HEK293 (cell line): ENCODE results near the gene OR5L2.
"Not testable (repeated sequence)": the region's sequence is repeated elsewhere in the genome, so short reads cannot be mapped to it uniquely, and the experiment has no call there.

Experiments used
- KLF8 ChIP-seq: fragments of 450-650 bp; formaldehyde crosslinking; IDR thresholded peaks from 2 replicates; pipeline ENCODE4 v1.5.1; 2016; ENCODE audit warnings: missing biosample characterization, missing genetic modification characterization
- SP2 ChIP-seq: fragments of 450-650 bp; formaldehyde crosslinking; IDR thresholded peaks from 2 replicates; pipeline ENCODE4 v1.5.1; 2016; ENCODE audit warnings: missing biosample characterization, missing genetic modification characterization
- SP7 ChIP-seq: fragments of 450-650 bp; formaldehyde crosslinking; IDR thresholded peaks from 2 replicates; pipeline ENCODE4 v1.5.1; 2016; ENCODE audit warnings: missing biosample characterization, missing genetic modification characterization
- TRIM28 ChIP-seq: IDR thresholded peaks from 2 replicates; pipeline ENCODE4 v1.6.1; 2011; ENCODE audit warnings: low read length, control low read depth, borderline replicate concordance
- YY2 ChIP-seq: fragments of 450-650 bp; formaldehyde crosslinking; IDR thresholded peaks from 2 replicates; pipeline ENCODE4 v1.5.1; 2016; ENCODE audit warnings: missing biosample characterization, missing genetic modification characterization
- ZFP37 ChIP-seq: fragments of 450-650 bp; formaldehyde crosslinking; IDR thresholded peaks from 2 replicates; pipeline ENCODE4 v1.5.1; 2016; ENCODE audit warnings: missing biosample characterization, missing genetic modification characterization
- ZNF2 ChIP-seq: fragments of 450-650 bp; formaldehyde crosslinking; IDR thresholded peaks from 2 replicates; pipeline ENCODE4 v1.5.1; 2016; ENCODE audit warnings: missing biosample characterization, missing genetic modification characterization
- ZNF335 ChIP-seq: fragments of 450-650 bp; formaldehyde crosslinking; conservative IDR thresholded peaks from 2 replicates; pipeline ENCODE4 v1.5.1; 2016; ENCODE audit warnings: missing biosample characterization, missing genetic modification characterization
- ZNF623 ChIP-seq: fragments of 450-650 bp; formaldehyde crosslinking; IDR thresholded peaks from 2 replicates; pipeline ENCODE4 v1.5.1; 2016; ENCODE audit warnings: missing biosample characterization, missing genetic modification characterization
- ZNF776 ChIP-seq: fragments of 450-650 bp; formaldehyde crosslinking; IDR thresholded peaks from 2 replicates; pipeline ENCODE4 v1.5.0; 2017; ENCODE audit warnings: missing biosample characterization, missing genetic modification characterization, borderline replicate concordance
- TF ChIP-seq, protein P1 (sequence below): fragments of 450-650 bp; formaldehyde crosslinking; IDR thresholded peaks from 2 replicates; pipeline ENCODE4 v1.5.1; 2016; ENCODE audit warnings: missing biosample characterization, missing genetic modification characterization
- TF ChIP-seq, protein P2 (sequence below): fragments of 450-650 bp; IDR thresholded peaks from 2 replicates; pipeline ENCODE4 v1.5.1; 2018; ENCODE audit warnings: missing biosample characterization, missing genetic modification characterization
- TF ChIP-seq, protein P3 (sequence below): fragments of 450-650 bp; formaldehyde crosslinking; IDR thresholded peaks from 2 replicates; pipeline ENCODE4 v1.5.1; 2017; ENCODE audit warnings: missing biosample characterization, missing genetic modification characterization

DNA sequence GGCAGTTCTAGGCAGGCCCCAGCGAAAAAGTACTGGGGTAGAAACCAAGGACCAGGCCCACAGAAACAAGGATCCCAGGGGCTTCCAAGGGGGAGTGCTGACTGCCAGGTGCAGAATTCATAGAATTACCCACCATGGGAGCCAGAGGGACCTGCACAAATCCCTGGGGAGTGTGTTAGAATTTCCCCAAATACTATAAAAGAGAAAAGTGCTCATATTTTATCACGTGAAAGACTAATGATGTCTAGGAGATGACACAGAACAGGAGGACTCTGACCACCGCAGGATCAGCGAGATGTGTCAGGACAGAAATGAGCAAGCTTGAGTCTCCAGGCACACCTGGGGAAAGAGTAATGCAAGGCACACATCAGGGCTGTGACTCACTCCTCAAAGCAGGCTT lies 40.3 kb downstream of the OR5L2 start:
- TF ChIP-seq ZNF2 (tag by site-specific recombination); ZNF335 (tag by site-specific recombination); YY2; ZNF623 (tag by site-specific recombination); KLF8; ZFP37 (tag by site-specific recombination); TRIM28; SP7 (tag by site-specific recombination); ZNF776 (tag by site-specific recombination); SP2 (tag by site-specific recombination): not testable (repeated sequence)
- TF ChIP-seq, protein P1, sequence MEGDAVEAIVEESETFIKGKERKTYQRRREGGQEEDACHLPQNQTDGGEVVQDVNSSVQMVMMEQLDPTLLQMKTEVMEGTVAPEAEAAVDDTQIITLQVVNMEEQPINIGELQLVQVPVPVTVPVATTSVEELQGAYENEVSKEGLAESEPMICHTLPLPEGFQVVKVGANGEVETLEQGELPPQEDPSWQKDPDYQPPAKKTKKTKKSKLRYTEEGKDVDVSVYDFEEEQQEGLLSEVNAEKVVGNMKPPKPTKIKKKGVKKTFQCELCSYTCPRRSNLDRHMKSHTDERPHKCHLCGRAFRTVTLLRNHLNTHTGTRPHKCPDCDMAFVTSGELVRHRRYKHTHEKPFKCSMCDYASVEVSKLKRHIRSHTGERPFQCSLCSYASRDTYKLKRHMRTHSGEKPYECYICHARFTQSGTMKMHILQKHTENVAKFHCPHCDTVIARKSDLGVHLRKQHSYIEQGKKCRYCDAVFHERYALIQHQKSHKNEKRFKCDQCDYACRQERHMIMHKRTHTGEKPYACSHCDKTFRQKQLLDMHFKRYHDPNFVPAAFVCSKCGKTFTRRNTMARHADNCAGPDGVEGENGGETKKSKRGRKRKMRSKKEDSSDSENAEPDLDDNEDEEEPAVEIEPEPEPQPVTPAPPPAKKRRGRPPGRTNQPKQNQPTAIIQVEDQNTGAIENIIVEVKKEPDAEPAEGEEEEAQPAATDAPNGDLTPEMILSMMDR (tag by site-specific recombination) = not testable (repeated sequence)
- TF ChIP-seq, protein P2, sequence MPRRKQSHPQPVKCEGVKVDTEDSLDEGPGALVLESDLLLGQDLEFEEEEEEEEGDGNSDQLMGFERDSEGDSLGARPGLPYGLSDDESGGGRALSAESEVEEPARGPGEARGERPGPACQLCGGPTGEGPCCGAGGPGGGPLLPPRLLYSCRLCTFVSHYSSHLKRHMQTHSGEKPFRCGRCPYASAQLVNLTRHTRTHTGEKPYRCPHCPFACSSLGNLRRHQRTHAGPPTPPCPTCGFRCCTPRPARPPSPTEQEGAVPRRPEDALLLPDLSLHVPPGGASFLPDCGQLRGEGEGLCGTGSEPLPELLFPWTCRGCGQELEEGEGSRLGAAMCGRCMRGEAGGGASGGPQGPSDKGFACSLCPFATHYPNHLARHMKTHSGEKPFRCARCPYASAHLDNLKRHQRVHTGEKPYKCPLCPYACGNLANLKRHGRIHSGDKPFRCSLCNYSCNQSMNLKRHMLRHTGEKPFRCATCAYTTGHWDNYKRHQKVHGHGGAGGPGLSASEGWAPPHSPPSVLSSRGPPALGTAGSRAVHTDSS = not testable (repeated sequence)
- TF ChIP-seq, protein P3, sequence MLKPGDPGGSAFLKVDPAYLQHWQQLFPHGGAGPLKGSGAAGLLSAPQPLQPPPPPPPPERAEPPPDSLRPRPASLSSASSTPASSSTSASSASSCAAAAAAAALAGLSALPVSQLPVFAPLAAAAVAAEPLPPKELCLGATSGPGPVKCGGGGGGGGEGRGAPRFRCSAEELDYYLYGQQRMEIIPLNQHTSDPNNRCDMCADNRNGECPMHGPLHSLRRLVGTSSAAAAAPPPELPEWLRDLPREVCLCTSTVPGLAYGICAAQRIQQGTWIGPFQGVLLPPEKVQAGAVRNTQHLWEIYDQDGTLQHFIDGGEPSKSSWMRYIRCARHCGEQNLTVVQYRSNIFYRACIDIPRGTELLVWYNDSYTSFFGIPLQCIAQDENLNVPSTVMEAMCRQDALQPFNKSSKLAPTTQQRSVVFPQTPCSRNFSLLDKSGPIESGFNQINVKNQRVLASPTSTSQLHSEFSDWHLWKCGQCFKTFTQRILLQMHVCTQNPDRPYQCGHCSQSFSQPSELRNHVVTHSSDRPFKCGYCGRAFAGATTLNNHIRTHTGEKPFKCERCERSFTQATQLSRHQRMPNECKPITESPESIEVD = not testable (repeated sequence)
